GM12878 (cell line): ENCODE measurements around the gene NUP35. TPM values are rescaled to one million over a fixed set of nuclear protein-coding genes. Genes with fewer than 3 reads are reported as not detected.
A peak's percentile ranks its signal among the peaks of the same experiment; 100 is the strongest.

Experiments
- ATAC-seq: fragments of 200-7000 bp; cut with Tn5 transposase; 3 replicates; pipeline ENCODE4 v1.9.1; 2020; ENCODE audit warnings: mild to moderate bottlenecking, moderate library complexity
- BruUV-seq: library from RNA; stranded (reverse); fragments of 400-500 nt; replicated peaks from 2 replicates; lab custom pipeline; 2021; lab: Mats Ljungman, UMichigan
- CTCF ChIA-PET: fragments of 300-600 bp; sonication (Branson Sonifier 250); formaldehyde crosslinking; extraction: SDS; loops from one replicate; lab custom pipeline; 2021; ENCODE audit warnings: inconsistent platforms; lab: Yijun Ruan, JAX
- POLR2A ChIA-PET: fragments of 350-600 bp; formaldehyde crosslinking; extraction: SDS; loops from one replicate; lab custom pipeline; 2021; ENCODE audit warnings: inconsistent platforms; lab: Charles Lee
- RAD21 ChIA-PET: fragments of 300-600 bp; sonication (Branson Sonifier 250); formaldehyde crosslinking; loops from one replicate; lab custom pipeline; 2023; ENCODE audit warnings: antibody characterized with exemption; ENCODE audit not compliant: unreplicated experiment; lab: Charles Lee
- SMC1A ChIA-PET: fragments of 300-600 bp; sonication (Branson Sonifier 250); formaldehyde crosslinking; loops from one replicate; lab custom pipeline; 2023; ENCODE audit not compliant: unreplicated experiment, uncharacterized antibody; lab: Charles Lee
- DNase-seq: peaks from one replicate; pipeline ENCODE4 v3.0.0-alpha.2; 2011; ENCODE audit warnings: low read depth, low spot score
- FAIRE-seq: peaks from 3 replicates; lab custom pipeline; 2011; peaks lifted over from hg19 to GRCh38; lab: Jason Lieb, UNC
- H2AFZ ChIP-seq: 2 replicates; pipeline ENCODE4 v1.6.0; 2011; ENCODE audit warnings: low read depth, low read length, control low read depth; ENCODE audit not compliant: control insufficient read depth
- H3K27ac ChIP-seq: 2 replicates; pipeline ENCODE4 v1.5.1; 2011; ENCODE audit warnings: control low read depth; ENCODE audit not compliant: control insufficient read depth, insufficient read depth
- H3K27me3 ChIP-seq, 2 experiments: replicated peaks in 1 of 2; 2 replicates each; pipeline versions ENCODE4 v1.6.0 to v1.6.1; 2011; ENCODE audit warnings: low read length in 1 of 2; ENCODE audit not compliant: control insufficient read depth in 2 of 2, insufficient read depth in 2 of 2
- H3K36me3 ChIP-seq, 2 experiments: 2 replicates each; pipeline ENCODE4 v1.5.1; 2011; ENCODE audit warnings: low read length in 1 of 2; ENCODE audit not compliant: control insufficient read depth in 2 of 2, insufficient read depth in 2 of 2
- H3K4me1 ChIP-seq: 2 replicates; pipeline ENCODE4 v1.6.1; 2011; ENCODE audit warnings: mild to moderate bottlenecking, low read length, moderate library complexity, mixed read lengths; ENCODE audit not compliant: control insufficient read depth, insufficient read depth
- H3K4me2 ChIP-seq: 2 replicates; pipeline ENCODE4 v1.6.0; 2011; ENCODE audit warnings: control low read depth; ENCODE audit not compliant: control insufficient read depth, insufficient read depth
- H3K4me3 ChIP-seq: fragments of 200-600 bp; sonication (generic); 2 replicates; pipeline ENCODE4 v1.5.1; 2016
- H3K79me2 ChIP-seq: 2 replicates; pipeline ENCODE4 v1.6.0; 2011; ENCODE audit warnings: low read length; ENCODE audit not compliant: control insufficient read depth, insufficient read depth
- H3K9ac ChIP-seq: 2 replicates; pipeline ENCODE4 v1.8.0; 2011; ENCODE audit warnings: low read length, control low read depth, mixed read lengths; ENCODE audit not compliant: control insufficient read depth, insufficient read depth
- H3K9me3 ChIP-seq: replicated peaks from 3 replicates; pipeline ENCODE4 v1.5.1; 2011; ENCODE audit warnings: mild to moderate bottlenecking, low read length; ENCODE audit not compliant: control insufficient read depth, insufficient read depth
- H4K20me1 ChIP-seq: 2 replicates; pipeline ENCODE4 v1.6.0; 2011; ENCODE audit not compliant: control insufficient read depth, insufficient read depth
- BRCA1 ChIP-seq: IDR thresholded peaks from 2 replicates; pipeline ENCODE4 v1.6.1; 2011; ENCODE audit warnings: low read depth, low read length, improper control_type of control experiment
- CHD2 ChIP-seq: IDR thresholded peaks from 2 replicates; pipeline ENCODE4 v1.6.1; 2011; ENCODE audit warnings: low read depth, low read length, improper control_type of control experiment, borderline replicate concordance
- GATAD2B ChIP-seq: fragments of 450-650 bp; conservative IDR thresholded peaks from 2 replicates; pipeline ENCODE4 v1.6.1; 2017; ENCODE audit warnings: low read depth, mild to moderate bottlenecking, moderate library complexity
- IKZF2 ChIP-seq, 2 experiments: fragments of 450-650 bp; IDR thresholded peaks; 2 replicates each; pipeline ENCODE4 v1.6.1; 2017; ENCODE audit warnings: mild to moderate bottlenecking in 2 of 2, moderate library complexity in 2 of 2
- NKRF ChIP-seq: fragments of 450-650 bp; conservative IDR thresholded peaks from 2 replicates; pipeline ENCODE4 v1.6.1; 2017; ENCODE audit warnings: mild to moderate bottlenecking, moderate library complexity
- RAD51 ChIP-seq: fragments of 450-650 bp; IDR thresholded peaks from 2 replicates; pipeline ENCODE4 v1.6.1; 2016; ENCODE audit warnings: moderate library complexity, mild to moderate bottlenecking, inconsistent platforms
- RB1 ChIP-seq: fragments of 450-650 bp; formaldehyde crosslinking; IDR thresholded peaks from 2 replicates; pipeline ENCODE4 v1.6.1; 2017; ENCODE audit warnings: mild to moderate bottlenecking, borderline replicate concordance
- RELA ChIP-seq: fragments of 450-650 bp; IDR thresholded peaks from 2 replicates; pipeline ENCODE4 v1.8.0; 2014; ENCODE audit warnings: borderline replicate concordance; ENCODE audit not compliant: partially characterized antibody
- TCF3 ChIP-seq: IDR thresholded peaks from 2 replicates; pipeline ENCODE4 v1.6.1; 2012; ENCODE audit warnings: low read depth, mild to moderate bottlenecking, low read length, borderline replicate concordance; ENCODE audit not compliant: insufficient read depth
- TCF7 ChIP-seq: IDR thresholded peaks from 2 replicates; pipeline ENCODE4 v1.6.1; 2014; ENCODE audit warnings: antibody characterized with exemption, borderline replicate concordance
- WGBS: methylation state at CpG from one replicate; pipeline ENCODE4 v1.1.6; 2016; ENCODE audit warnings: low lambda C conversion rate; ENCODE audit not compliant: insufficient replicate concordance, insufficient coverage; ENCODE audit errors: missing lambda C conversion rate; 5-methylcytosine and 5-hydroxymethylcytosine counted together
- in situ Hi-C: fragments of 300-500 bp; cut with MboI; formaldehyde crosslinking; loops from 9 replicates; pipeline ENCODE4 v1.14.3; 2018; ENCODE audit warnings: mixed read lengths
- intact Hi-C: fragments of 100-400 bp; cut with micrococcal nuclease; formaldehyde crosslinking; loops from one replicate; pipeline ENCODE4 v1.14.2; 2022; ENCODE audit not compliant: unreplicated experiment
- polyA plus RNA-seq, 11 experiments: library from polyadenylated mRNA; depleted of rRNA in 4 of 11; unstranded in 6 of 11; stranded (reverse) in 5 of 11; fragments of >200 nt; fragmentation: Nextera tagmentation in 4 of 11; fragmentation: Illumina TruSeq in 1 of 11; extraction: Ambion mirVana in 4 of 11; extraction: Trizol in 1 of 11; gene quantifications; 1 replicate in 1 of 11; 2 replicates in 10 of 11; pipeline versions ENCODE4 v1.2.1 to v1.2.3, GENCODE V29; 2011 to 2016; ENCODE audit warnings: inconsistent platforms in 2 of 11, missing spikeins in 2 of 11, low read depth in 1 of 11
- total RNA-seq, 4 experiments: library from RNA; depleted of rRNA in 3 of 4; stranded (reverse); fragments of >200 nt in 3 of 4; fragmentation: Illumina TruSeq in 1 of 4; extraction: Trizol in 1 of 4; gene quantifications; 2 replicates each; pipeline versions ENCODE4 v1.2.1 to v1.2.3, GENCODE V29; 2013 to 2021
- TF ChIP-seq, protein P1 (sequence below): fragments of 450-650 bp; formaldehyde crosslinking; IDR thresholded peaks from 2 replicates; pipeline ENCODE4 v1.4.0; 2022; ENCODE audit warnings: mild to moderate bottlenecking, moderate library complexity
- TF ChIP-seq, protein P2 (sequence below): fragments of 450-650 bp; IDR thresholded peaks from 2 replicates; pipeline ENCODE4 v1.6.1; 2018; ENCODE audit warnings: mild to moderate bottlenecking, low read depth, moderate library complexity; ENCODE audit not compliant: partially characterized antibody
- TF ChIP-seq, protein P3 (sequence below): fragments of 450-650 bp; IDR thresholded peaks from 2 replicates; pipeline ENCODE4 v1.6.1; 2018; ENCODE audit warnings: borderline replicate concordance, mild to moderate bottlenecking; ENCODE audit not compliant: partially characterized antibody

The NUP35 gene
- total and polyA plus RNA-seq, 10 of the 15 experiments (the other 5 are each of a cell fraction or from before 2014, with no cell fraction given): 21.4 to 57.3 (median 30.7) TPM

GRCh38 chr2:183124957-183125255 lies 663 bp downstream of the NUP35 start:
- Histone ChIP-seq H3K4me3 (peak overlapping the region; percentile 78), H2AFZ (peak overlapping the region; percentile 95), H3K4me1 (peaks cover 4% of the 10 kb centered on the region; the same call in 1 of the 2 replicates), H3K4me2 (peak overlapping the region; percentile 88), H3K27me3 (no peaks in the 10 kb centered on the region), H4K20me1 (no peaks in the 10 kb centered on the region), H3K9me3 (no peaks in the 10 kb centered on the region), H3K36me3 (no peaks in the 10 kb centered on the region), H3K9ac (peak overlapping the region; percentile 81), H3K27ac (peak overlapping the region; percentile 89), H3K79me2 (peaks cover 42% of the 10 kb centered on the region)
- DNase-seq: peak; percentile 31
- ChIA-PET RAD21 (no interaction called here), SMC1A (interaction anchor here (0.8 to 1.1 kb wide), 3 partner anchors 12 to 90 kb away, joined by 3 read pairs; no protein-coding TSS in a partner anchor), CTCF (interaction anchor here (1.6 kb wide), 1 partner anchor 46 kb away, joined by 4 read pairs; no protein-coding TSS in a partner anchor), POLR2A (interaction anchor here (0.6 to 1.6 kb wide), 5 partner anchors 38 to 1352 kb away, joined by 3 to 7 read pairs (median 4); partner anchors contain the start of gene DUSP19)
- WGBS: 1% methylated on average over 10 of the region's 10 CpGs
- FAIRE-seq: no peak
- in situ Hi-C loops: no loop called here
- intact Hi-C loops: no loop called here
- no TSS peak for BruUV-seq
- TF ChIP-seq CHD2 (no peak), TCF3 (no peak), NKRF (0 out of 2 replicates have a peak, but pooled peaks have one; percentile 5), RELA (no peak), RAD51 (peak; percentile 7; the same call in 1 of the 2 replicates), TCF7 (0 out of 2 replicates have a peak, but pooled peaks have one; percentile 17), IKZF2 (IDR thresholded peaks at IDR 0.05) (peak; percentile 79 to 82; a peak in 3 of 4 replicates), BRCA1 (no peak), GATAD2B (0 out of 2 replicates have a peak, but pooled peaks have one; percentile 1), RB1 (0 out of 2 replicates have a peak, but pooled peaks have one; percentile 72)
- TF ChIP-seq, protein P1, sequence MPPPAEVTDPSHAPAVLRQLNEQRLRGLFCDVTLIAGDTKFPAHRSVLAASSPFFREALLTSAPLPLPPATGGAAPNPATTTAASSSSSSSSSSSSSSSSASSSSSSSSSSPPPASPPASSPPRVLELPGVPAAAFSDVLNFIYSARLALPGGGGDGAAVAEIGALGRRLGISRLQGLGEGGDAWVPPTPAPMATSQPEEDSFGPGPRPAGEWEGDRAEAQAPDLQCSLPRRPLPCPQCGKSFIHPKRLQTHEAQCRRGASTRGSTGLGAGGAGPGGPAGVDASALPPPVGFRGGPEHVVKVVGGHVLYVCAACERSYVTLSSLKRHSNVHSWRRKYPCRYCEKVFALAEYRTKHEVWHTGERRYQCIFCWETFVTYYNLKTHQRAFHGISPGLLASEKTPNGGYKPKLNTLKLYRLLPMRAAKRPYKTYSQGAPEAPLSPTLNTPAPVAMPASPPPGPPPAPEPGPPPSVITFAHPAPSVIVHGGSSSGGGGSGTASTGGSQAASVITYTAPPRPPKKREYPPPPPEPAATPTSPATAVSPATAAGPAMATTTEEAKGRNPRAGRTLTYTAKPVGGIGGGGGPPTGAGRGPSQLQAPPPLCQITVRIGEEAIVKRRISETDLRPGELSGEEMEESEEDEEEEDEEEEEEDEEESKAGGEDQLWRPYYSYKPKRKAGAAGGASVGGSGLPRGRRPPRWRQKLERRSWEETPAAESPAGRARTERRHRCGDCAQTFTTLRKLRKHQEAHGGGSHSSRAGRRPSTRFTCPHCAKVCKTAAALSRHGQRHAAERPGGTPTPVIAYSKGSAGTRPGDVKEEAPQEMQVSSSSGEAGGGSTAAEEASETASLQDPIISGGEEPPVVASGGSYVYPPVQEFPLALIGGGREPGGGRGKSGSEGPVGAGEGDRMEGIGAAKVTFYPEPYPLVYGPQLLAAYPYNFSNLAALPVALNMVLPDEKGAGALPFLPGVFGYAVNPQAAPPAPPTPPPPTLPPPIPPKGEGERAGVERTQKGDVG: no peak
- TF ChIP-seq, protein P2, sequence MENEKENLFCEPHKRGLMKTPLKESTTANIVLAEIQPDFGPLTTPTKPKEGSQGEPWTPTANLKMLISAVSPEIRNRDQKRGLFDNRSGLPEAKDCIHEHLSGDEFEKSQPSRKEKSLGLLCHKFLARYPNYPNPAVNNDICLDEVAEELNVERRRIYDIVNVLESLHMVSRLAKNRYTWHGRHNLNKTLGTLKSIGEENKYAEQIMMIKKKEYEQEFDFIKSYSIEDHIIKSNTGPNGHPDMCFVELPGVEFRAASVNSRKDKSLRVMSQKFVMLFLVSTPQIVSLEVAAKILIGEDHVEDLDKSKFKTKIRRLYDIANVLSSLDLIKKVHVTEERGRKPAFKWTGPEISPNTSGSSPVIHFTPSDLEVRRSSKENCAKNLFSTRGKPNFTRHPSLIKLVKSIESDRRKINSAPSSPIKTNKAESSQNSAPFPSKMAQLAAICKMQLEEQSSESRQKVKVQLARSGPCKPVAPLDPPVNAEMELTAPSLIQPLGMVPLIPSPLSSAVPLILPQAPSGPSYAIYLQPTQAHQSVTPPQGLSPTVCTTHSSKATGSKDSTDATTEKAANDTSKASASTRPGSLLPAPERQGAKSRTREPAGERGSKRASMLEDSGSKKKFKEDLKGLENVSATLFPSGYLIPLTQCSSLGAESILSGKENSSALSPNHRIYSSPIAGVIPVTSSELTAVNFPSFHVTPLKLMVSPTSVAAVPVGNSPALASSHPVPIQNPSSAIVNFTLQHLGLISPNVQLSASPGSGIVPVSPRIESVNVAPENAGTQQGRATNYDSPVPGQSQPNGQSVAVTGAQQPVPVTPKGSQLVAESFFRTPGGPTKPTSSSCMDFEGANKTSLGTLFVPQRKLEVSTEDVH: peak; percentile 24
- TF ChIP-seq, protein P3, sequence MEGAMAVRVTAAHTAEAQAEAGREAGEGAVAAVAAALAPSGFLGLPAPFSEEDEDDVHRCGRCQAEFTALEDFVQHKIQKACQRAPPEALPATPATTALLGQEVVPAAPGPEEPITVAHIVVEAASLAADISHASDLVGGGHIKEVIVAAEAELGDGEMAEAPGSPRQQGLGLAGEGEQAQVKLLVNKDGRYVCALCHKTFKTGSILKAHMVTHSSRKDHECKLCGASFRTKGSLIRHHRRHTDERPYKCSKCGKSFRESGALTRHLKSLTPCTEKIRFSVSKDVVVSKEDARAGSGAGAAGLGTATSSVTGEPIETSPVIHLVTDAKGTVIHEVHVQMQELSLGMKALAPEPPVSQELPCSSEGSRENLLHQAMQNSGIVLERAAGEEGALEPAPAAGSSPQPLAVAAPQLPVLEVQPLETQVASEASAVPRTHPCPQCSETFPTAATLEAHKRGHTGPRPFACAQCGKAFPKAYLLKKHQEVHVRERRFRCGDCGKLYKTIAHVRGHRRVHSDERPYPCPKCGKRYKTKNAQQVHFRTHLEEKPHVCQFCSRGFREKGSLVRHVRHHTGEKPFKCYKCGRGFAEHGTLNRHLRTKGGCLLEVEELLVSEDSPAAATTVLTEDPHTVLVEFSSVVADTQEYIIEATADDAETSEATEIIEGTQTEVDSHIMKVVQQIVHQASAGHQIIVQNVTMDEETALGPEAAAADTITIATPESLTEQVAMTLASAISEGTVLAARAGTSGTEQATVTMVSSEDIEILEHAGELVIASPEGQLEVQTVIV: no peak
- no peak for ATAC-seq
